HEK293 (cell line): ENCODE measurements around the gene MAD2L1BP.

Experiments used
- CTCF ChIA-PET: fragments of 350-600 bp; formaldehyde crosslinking; extraction: SDS; loops from one replicate; lab custom pipeline; 2021; ENCODE audit warnings: antibody characterized with exemption; lab: Yijun Ruan, JAX
- POLR2A ChIA-PET: fragments of 300-600 bp; formaldehyde crosslinking; extraction: SDS; loops from one replicate; lab custom pipeline; 2020; ENCODE audit warnings: antibody characterized with exemption, inconsistent platforms; lab: Yijun Ruan, JAX
- H3K27ac ChIP-seq: fragments of 200-500 bp; sonication (Bioruptor generic); 2 replicates; pipeline ENCODE4 v1.5.1; 2014; ENCODE audit warnings: low read depth, low read length, control low read depth, inconsistent platforms; ENCODE audit errors: extremely low read depth
- H3K36me3 ChIP-seq, 2 experiments: fragments of 200-500 bp in 1 of 2; sonication (Bioruptor generic) in 1 of 2; 1 replicate in 1 of 2; 2 replicates in 1 of 2; pipeline ENCODE4 v1.5.1; 2014 to 2017; ENCODE audit warnings: inconsistent platforms in 2 of 2, low read length in 2 of 2; ENCODE audit not compliant: control insufficient read depth in 2 of 2, insufficient read depth in 1 of 2
- H3K4me1 ChIP-seq: fragments of 200-500 bp; sonication (Bioruptor generic); 2 replicates; pipeline ENCODE4 v1.5.1; 2014; ENCODE audit warnings: mild to moderate bottlenecking, low read length, inconsistent platforms; ENCODE audit not compliant: control insufficient read depth, insufficient read depth
- H3K4me3 ChIP-seq: 2 replicates; pipeline ENCODE4 v1.5.1; 2011; ENCODE audit warnings: low read depth, mild to moderate bottlenecking, control low read depth, low read length, moderate library complexity
- H3K9me3 ChIP-seq: fragments of 200-500 bp; sonication (Bioruptor generic); 2 replicates; pipeline ENCODE4 v1.5.1; 2014; ENCODE audit warnings: low read depth, low read length, inconsistent platforms; ENCODE audit not compliant: control insufficient read depth, insufficient read depth
- ATF2 ChIP-seq: fragments of 450-650 bp; formaldehyde crosslinking; IDR thresholded peaks from 2 replicates; pipeline ENCODE4 v1.5.1; 2016; ENCODE audit warnings: missing biosample characterization, missing genetic modification characterization, low read depth
- EGR2 ChIP-seq: fragments of 450-650 bp; formaldehyde crosslinking; IDR thresholded peaks from 2 replicates; pipeline ENCODE4 v1.5.1; 2016; ENCODE audit warnings: low read depth, missing biosample characterization, missing genetic modification characterization
- GLIS2 ChIP-seq: fragments of 450-650 bp; formaldehyde crosslinking; IDR thresholded peaks from 2 replicates; pipeline ENCODE4 v1.5.1; 2016; ENCODE audit warnings: missing biosample characterization, missing genetic modification characterization
- KLF16 ChIP-seq: fragments of 450-650 bp; formaldehyde crosslinking; IDR thresholded peaks from 2 replicates; pipeline ENCODE4 v1.5.1; 2017; ENCODE audit warnings: missing biosample characterization, missing genetic modification characterization
- KLF9 ChIP-seq: fragments of 450-650 bp; formaldehyde crosslinking; IDR thresholded peaks from 2 replicates; pipeline ENCODE4 v1.5.1; 2016; ENCODE audit warnings: missing biosample characterization, missing genetic modification characterization, low read depth
- PRDM6 ChIP-seq: fragments of 450-650 bp; formaldehyde crosslinking; IDR thresholded peaks from 2 replicates; pipeline ENCODE4 v1.5.1; 2017; ENCODE audit warnings: missing biosample characterization, missing genetic modification characterization
- SETDB1 ChIP-seq: IDR thresholded peaks from one replicate; pipeline ENCODE4 v1.6.1; 2017; ENCODE audit warnings: mild to moderate bottlenecking, low read length, moderate library complexity, mixed read lengths; ENCODE audit not compliant: insufficient read length
- ZBTB17 ChIP-seq: fragments of 450-650 bp; formaldehyde crosslinking; IDR thresholded peaks from 2 replicates; pipeline ENCODE4 v1.5.1; 2016; ENCODE audit warnings: missing biosample characterization, missing genetic modification characterization
- ZBTB26 ChIP-seq: fragments of 450-650 bp; formaldehyde crosslinking; optimal IDR thresholded peaks from 2 replicates; pipeline ENCODE3; 2016; ENCODE audit warnings: missing biosample characterization, mild to moderate bottlenecking, missing genetic modification characterization
- ZFP37 ChIP-seq: fragments of 450-650 bp; formaldehyde crosslinking; IDR thresholded peaks from 2 replicates; pipeline ENCODE4 v1.5.1; 2016; ENCODE audit warnings: missing biosample characterization, missing genetic modification characterization
- ZNF138 ChIP-seq: fragments of 450-650 bp; formaldehyde crosslinking; IDR thresholded peaks from 2 replicates; pipeline ENCODE4 v1.5.1; 2016; ENCODE audit warnings: missing biosample characterization, missing genetic modification characterization, borderline replicate concordance
- ZNF148 ChIP-seq: fragments of 450-650 bp; formaldehyde crosslinking; IDR thresholded peaks from 2 replicates; pipeline ENCODE4 v1.5.0; 2017; ENCODE audit warnings: missing biosample characterization, missing genetic modification characterization, borderline replicate concordance
- ZNF184 ChIP-seq: fragments of 450-650 bp; IDR thresholded peaks from 2 replicates; pipeline ENCODE4 v1.5.1; 2018; ENCODE audit warnings: missing biosample characterization, mild to moderate bottlenecking, missing genetic modification characterization
- ZNF274 ChIP-seq, 2 experiments: fragments of 200-500 bp in 1 of 2; fragments of 450-650 bp in 1 of 2; sonication (Bioruptor generic) in 1 of 2; formaldehyde crosslinking in 1 of 2; IDR thresholded peaks; 2 replicates each; pipeline versions ENCODE4 v1.5.1 to v1.6.1; 2014 to 2016; ENCODE audit warnings: borderline replicate concordance in 1 of 2, inconsistent platforms in 1 of 2, low read length in 1 of 2, missing biosample characterization in 1 of 2, missing genetic modification characterization in 1 of 2
- ZNF350 ChIP-seq: fragments of 450-650 bp; formaldehyde crosslinking; IDR thresholded peaks from 2 replicates; pipeline ENCODE4 v1.5.0; 2017; ENCODE audit warnings: missing biosample characterization, mild to moderate bottlenecking, missing genetic modification characterization
- ZNF48 ChIP-seq: fragments of 450-650 bp; formaldehyde crosslinking; IDR thresholded peaks from 2 replicates; pipeline ENCODE4 v1.5.1; 2016; ENCODE audit warnings: missing biosample characterization, missing genetic modification characterization
- ZNF510 ChIP-seq: fragments of 450-650 bp; formaldehyde crosslinking; IDR thresholded peaks from 2 replicates; pipeline ENCODE4 v1.5.1; 2018; ENCODE audit warnings: mild to moderate bottlenecking, missing genetic modification characterization, missing biosample characterization; ENCODE audit not compliant: insufficient replicate concordance
- ZNF610 ChIP-seq: fragments of 450-650 bp; formaldehyde crosslinking; IDR thresholded peaks from 2 replicates; pipeline ENCODE4 v1.5.1; 2016; ENCODE audit warnings: missing biosample characterization, missing genetic modification characterization, borderline replicate concordance
- ZNF664 ChIP-seq: fragments of 450-650 bp; formaldehyde crosslinking; IDR thresholded peaks from 2 replicates; pipeline ENCODE4 v1.5.1; 2016; ENCODE audit warnings: missing biosample characterization, missing genetic modification characterization
- ZNF830 ChIP-seq: fragments of 450-650 bp; IDR thresholded peaks from 2 replicates; pipeline ENCODE4 v1.5.0; 2018; ENCODE audit warnings: missing biosample characterization, missing genetic modification characterization, low read depth, mild to moderate bottlenecking, moderate library complexity

The MAD2L1BP gene

GRCh38 chr6:43636308-43636659, 644 bp downstream of the MAD2L1BP start:
- TF ChIP-seq ZNF610 (no peak), EGR2 (no peak), SETDB1 (no peak)
- Histone ChIP-seq H3K4me3 (peak overlapping the region; percentile 91), H3K27ac (peak overlapping the region; percentile 71; the same call in 1 of the 2 replicates), H3K9me3 (no peaks in the 10 kb centered on the region), H3K36me3 (peaks cover 40 to 45% of the 10 kb centered on the region in 2 experiments), H3K4me1 (peaks cover 2% of the 10 kb centered on the region; the same call in 1 of the 2 replicates)
- CTCF ChIA-PET, result interaction anchor here (0.6 to 2.0 kb wide), 8 partner anchors 9 to 438 kb away, joined by 3 to 8 read pairs (median 4); partner anchors contain the start of gene RSPH9
- POLR2A ChIA-PET, result interaction anchor here (0.6 to 2.8 kb wide), 9 partner anchors 9 to 134 kb away, joined by 3 to 33 read pairs (median 4); partner anchors contain the start of genes RSPH9 and VEGFA

- no peaks in the 10 kb centered on the region for H3K9me3 ChIP-seq
- peaks cover 7% of the 10 kb centered on the region for H3K4me1 ChIP-seq
- no peak overlapping the region for H3K4me3 ChIP-seq
- no peak overlapping the region for H3K27ac ChIP-seq
- peaks cover 50 to 56% of the 10 kb centered on the region in 2 experiments for H3K36me3 ChIP-seq
- TF ChIP-seq ZNF184 (tag by site-specific recombination) (no peak), ZFP37 (tag by site-specific recombination) (peak; percentile 69; the same call in 1 of the 2 replicates)
- TF ChIP-seq, all 188 proteins: peak for 1
- ChIA-PET CTCF (interaction anchor here (0.5 to 1.5 kb wide), 3 partner anchors 24 to 624 kb away, joined by 3 to 5 read pairs (median 4); no protein-coding TSS in a partner anchor), POLR2A (interaction anchor here (1.8 to 4.7 kb wide), 2 partner anchors 11 to 13 kb away, joined by 5 to 26 read pairs; partner anchors contain the start of gene GTPBP2)
Measured at GRCh38 chr6:43639984-43640800, 4.6 kb downstream of the MAD2L1BP start.

- CTCF ChIA-PET, result interaction anchor here (0.5 to 3.2 kb wide), 9 partner anchors 9 to 517 kb away, joined by 3 to 14 read pairs (median 4); partner anchors contain the start of gene MAD2L1BP
- peak within 1 kb of the TSS; percentile 37 for H3K4me3 ChIP-seq
- TF ChIP-seq ATF2, result no peak
- no peak for TF ChIP-seq ZNF48 (tag by site-specific recombination)
- TF ChIP-seq ZNF350 (tag by site-specific recombination), result no peak
- TF ChIP-seq ZNF274 (IDR thresholded peaks at IDR 0.05; ENCODE audit: low read length), result no peak
- no peak for TF ChIP-seq ZNF274 (tag by site-specific recombination; IDR thresholded peaks at IDR 0.05; ENCODE audit: borderline replicate concordance)
- no peak for TF ChIP-seq PRDM6 (tag by site-specific recombination)
- TF ChIP-seq ZNF148 (tag by site-specific recombination), result no peak
- TF ChIP-seq ZBTB17 (tag by site-specific recombination), result 0 out of 2 replicates have a peak, but pooled peaks have one; percentile 41
- no peak for TF ChIP-seq ZNF138 (tag by site-specific recombination)
- 0 out of 2 replicates have a peak, but pooled peaks have one; percentile 26 for TF ChIP-seq GLIS2 (tag by site-specific recombination)
- no peak for TF ChIP-seq KLF16
- TF ChIP-seq ZNF664 (tag by site-specific recombination), result no peak
- no peak for TF ChIP-seq ZNF510 (tag by site-specific recombination)
- TF ChIP-seq ZBTB26 (tag by site-specific recombination), result no peak
- no peak for TF ChIP-seq ZNF830
- TF ChIP-seq KLF9 (tag by site-specific recombination), result peak; percentile 63
Measured at GRCh38 chr6:43644940-43645612, 9.4 kb downstream of the MAD2L1BP start, which contains the start of gene RSPH9. RSPH9 (plus strand) TSS chr6:43645036; CDS start chr6:43645099, 63 bp downstream.

More at GRCh38 chr6:43644940-43645612, 9.4 kb downstream of the MAD2L1BP start, which contains the start of gene RSPH9:
- peaks cover 7% of the 10 kb centered on the region for H3K4me1 ChIP-seq
- peaks cover 17 to 22% of the 10 kb centered on the region in 2 experiments for H3K36me3 ChIP-seq
- no peaks in the 10 kb centered on the region for H3K9me3 ChIP-seq
- H3K27ac ChIP-seq, result peak within 1 kb of the TSS; percentile 46; the same call in 1 of the 2 replicates
- POLR2A ChIA-PET, result interaction anchor here (0.5 to 5.3 kb wide), 8 partner anchors 9 to 602 kb away, joined by 3 to 40 read pairs (median 4); partner anchors contain the start of genes GTPBP2, HSP90AB1, MAD2L1BP and VEGFA
